ENCODE measurements around the gene MAGI1. TPM values are rescaled to one million over a fixed set of nuclear protein-coding genes. Genes with fewer than 3 reads are reported as not detected.

MAGI1 gene
- total RNA-seq, 1 donor from 2014 or later: 13.7 TPM

- no peak for ATAC-seq
These were observed 699.5 kb downstream of the MAGI1 start for GRCh38 chr3:65339192-65339740.

- no peak for ATAC-seq
These were observed 700.1 kb downstream of the MAGI1 start for GRCh38 chr3:65338571-65338970.

DNA sequence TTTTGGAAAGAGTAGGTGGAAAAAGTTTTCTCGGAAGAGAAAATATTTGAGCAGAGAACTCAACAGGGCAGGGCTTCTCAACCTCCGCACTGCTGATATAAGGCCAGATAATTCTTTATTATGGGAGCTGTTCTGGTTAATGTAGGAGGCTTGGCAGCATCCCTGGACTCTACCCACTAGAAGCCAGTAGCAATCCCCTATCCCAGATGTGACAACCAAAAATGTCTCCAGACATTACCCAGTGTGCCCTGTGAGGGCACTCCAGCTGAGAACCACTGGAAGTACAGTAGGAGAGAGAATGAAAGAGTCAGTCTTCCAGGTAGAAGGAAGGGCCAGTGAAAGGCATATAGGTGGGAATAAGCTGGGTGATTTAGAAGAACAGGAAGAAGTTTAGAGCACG lies 703.1 kb downstream of the MAGI1 start:
- ATAC-seq: no peak

GRCh38 chr3:65334045-65334665 lies 704.6 kb downstream of the MAGI1 start:
- no peak for ATAC-seq

DNA sequence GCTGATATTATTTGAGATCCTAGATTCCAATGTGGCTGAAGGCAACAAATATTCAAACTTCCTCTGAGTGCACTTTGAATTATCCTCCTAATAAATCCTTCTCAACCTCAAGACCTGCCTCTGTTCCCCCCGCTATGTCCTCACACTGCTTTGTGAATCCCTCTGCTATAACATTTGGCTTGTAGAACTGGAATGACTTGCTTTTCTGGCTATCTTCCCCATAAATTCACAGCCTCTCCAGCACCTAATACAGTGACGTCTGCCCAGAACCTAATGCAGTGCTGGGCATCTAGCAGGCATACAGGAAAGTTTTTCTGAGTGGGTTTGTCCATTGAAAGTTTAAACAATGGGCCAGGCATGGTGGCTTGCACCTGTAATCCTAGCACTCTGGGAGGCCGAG lies 707.0 kb downstream of the MAGI1 start:
- no peak for ATAC-seq

DNA sequence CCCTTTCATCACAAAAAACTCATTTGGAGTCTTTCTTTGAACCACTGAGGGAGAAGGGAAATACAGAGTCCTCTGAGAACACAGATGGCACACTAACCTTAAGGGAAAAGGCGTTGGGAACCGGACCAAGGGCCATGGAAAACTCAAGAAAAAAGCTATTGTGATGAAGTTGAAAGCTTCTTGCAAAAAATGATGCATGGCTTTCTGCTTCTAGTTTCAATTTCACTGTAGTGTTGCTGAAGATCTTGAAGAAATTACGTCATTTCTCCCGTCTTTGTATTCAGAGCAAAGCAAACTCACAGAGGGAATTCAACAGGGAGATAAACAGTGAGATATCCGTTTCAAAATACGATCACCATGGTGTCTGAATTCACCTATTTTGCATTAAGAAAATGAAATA lies 708.6 kb downstream of the MAGI1 start:
- no peak for ATAC-seq

DNA sequence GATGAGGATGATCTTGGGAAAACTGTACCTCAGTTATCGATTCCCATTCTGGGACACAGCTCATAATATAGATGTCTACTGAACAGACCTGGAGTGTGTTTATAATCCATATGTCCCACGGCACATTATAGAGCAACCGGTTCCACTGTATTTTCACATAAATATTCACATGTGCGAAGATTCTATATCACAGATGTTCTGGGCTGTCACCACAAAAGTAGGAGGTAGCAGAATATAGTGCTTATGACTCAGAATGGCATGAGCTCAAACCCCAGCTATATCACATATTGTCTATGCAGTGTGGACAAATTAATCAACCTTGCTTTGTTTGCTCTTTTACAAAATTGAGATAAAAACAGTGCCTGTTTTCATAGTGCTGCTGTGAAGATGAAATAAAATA lies 710.6 kb downstream of the MAGI1 start:
- no peak for ATAC-seq

DNA sequence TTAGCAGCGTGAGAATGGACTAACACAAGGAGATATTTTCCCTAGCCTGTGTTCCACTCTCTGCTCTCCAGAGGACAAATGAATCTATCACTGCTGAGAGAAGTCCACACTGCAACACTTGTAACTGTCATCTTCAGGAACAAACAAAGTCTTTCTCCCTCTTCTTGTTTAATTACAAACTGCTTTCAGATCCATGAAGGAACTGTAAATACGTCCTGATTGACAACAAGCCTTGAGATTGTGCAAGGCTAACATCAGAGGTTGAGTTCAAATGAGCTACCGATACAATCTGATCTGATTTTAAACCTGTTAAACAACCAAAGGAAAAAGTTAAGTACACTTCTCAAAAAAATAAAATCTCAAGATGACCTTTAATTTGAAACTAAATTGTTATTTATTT lies 712.1 kb downstream of the MAGI1 start:
- ATAC-seq: no peak

DNA sequence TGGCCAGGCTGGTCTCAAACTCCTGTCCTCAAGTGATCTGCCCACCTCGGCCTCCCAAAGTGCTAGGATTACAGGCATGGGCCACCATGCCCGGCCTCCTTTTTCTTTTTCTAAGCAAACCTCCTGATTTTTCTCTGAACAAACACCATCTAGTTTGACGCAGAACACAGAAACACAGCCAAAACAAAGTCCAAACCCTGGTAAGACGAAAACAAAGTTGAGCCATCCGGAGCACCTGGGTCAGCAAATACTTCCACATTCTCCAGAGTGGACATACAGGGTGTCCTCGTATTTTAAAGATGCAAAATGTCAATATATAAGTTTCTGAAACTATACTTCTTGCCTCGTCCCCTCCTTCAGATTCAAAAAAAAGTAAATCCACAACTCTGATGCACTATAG lies 715.8 kb downstream of the MAGI1 start:
- no peak for ATAC-seq

GRCh38 chr3:65318231-65318630 lies 720.5 kb downstream of the MAGI1 start:
- no peak for ATAC-seq

DNA sequence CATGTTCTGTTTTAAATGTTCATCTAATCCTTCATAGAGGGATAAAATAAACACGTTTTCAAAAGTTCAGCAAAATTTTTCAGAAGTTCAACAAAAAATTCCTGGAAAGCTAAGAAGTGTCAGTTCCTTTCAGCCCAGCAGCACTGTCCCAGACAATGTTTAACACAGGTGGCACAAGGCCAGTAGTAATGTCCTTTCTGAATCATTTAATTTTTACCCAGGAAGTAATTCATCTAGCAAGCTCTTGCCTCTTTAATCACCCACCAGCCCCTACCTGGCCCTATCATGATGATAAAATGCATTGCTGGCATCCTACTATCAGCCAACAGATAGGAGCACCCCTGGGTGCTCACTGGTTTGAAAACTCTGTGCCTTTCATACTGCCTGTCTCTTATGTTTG lies 723.8 kb downstream of the MAGI1 start:
- no peak for ATAC-seq

DNA sequence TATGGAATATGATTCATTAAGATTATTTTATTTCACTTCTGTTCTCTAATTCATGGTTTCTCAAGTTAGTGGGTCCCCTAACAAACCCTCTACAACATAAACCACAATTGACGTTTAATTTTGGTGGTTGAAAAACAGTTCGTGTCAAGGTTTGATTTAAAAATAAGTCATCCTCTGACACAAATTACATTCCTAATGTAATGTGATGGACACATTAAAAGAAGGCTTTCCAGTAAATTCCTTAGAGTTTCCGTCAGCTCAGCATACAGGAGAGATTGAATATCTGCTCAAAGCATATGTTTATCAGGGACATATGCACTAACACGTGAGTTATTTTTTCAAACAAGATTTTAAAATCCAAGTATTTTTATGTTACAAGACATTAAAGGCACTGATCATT lies 724.4 kb downstream of the MAGI1 start:
- ATAC-seq: no peak

- ATAC-seq: no peak
These were observed 725.1 kb downstream of the MAGI1 start for GRCh38 chr3:65313666-65314065.

- no peak for ATAC-seq
These were observed 732.9 kb downstream of the MAGI1 start for GRCh38 chr3:65305836-65306235.

Other genes starting within 250 kb of the MAGI1 start
- 14.4 TPM for gene SLC25A26, start 182.1 kb upstream of the MAGI1 start, total RNA-seq